ENCODE results near the gene HMCN1. TPM values are rescaled to one million over a fixed set of nuclear protein-coding genes. Genes with fewer than 3 reads are reported as not detected.

HMCN1 gene
- total RNA-seq, 3 donors from 2014 or later = 2.0 to 8.6 (median 3.4) TPM

- no peak for DNase-seq
- Histone ChIP-seq H3K9me3 (no peaks in the 10 kb centered on the region), H3K36me3 (ENCODE audit: low read depth) (no peaks in the 10 kb centered on the region), H3K4me3 (no peak overlapping the region), H3K4me1 (ENCODE audit: low read depth) (no peaks in the 10 kb centered on the region)
- intact Hi-C loops (cut with DNase I, micrococcal nuclease) = no loop called here
- no peak for TF ChIP-seq CTCF (IDR thresholded peaks at IDR 0.05)
- no peak for ATAC-seq
Measured at GRCh38 chr1:186191511-186191910, 457.3 kb downstream of the HMCN1 start.

GRCh38 chr1:186193224-186193623 lies 459.0 kb downstream of the HMCN1 start:
- ATAC-seq = no peak
- Histone ChIP-seq H3K4me3 (no peak overlapping the region), H3K4me1 (ENCODE audit: low read depth) (no peaks in the 10 kb centered on the region), H3K36me3 (ENCODE audit: low read depth) (no peaks in the 10 kb centered on the region), H3K9me3 (no peaks in the 10 kb centered on the region)
- TF ChIP-seq CTCF (IDR thresholded peaks at IDR 0.05) = no peak
- no peak for DNase-seq
- intact Hi-C loops (cut with DNase I, micrococcal nuclease) = no loop called here

GRCh38 chr1:186194107-186194756 lies 460.0 kb downstream of the HMCN1 start:
- TF ChIP-seq CTCF (IDR thresholded peaks at IDR 0.05) = no peak
- intact Hi-C loops (cut with DNase I, micrococcal nuclease) = no loop called here

DNA sequence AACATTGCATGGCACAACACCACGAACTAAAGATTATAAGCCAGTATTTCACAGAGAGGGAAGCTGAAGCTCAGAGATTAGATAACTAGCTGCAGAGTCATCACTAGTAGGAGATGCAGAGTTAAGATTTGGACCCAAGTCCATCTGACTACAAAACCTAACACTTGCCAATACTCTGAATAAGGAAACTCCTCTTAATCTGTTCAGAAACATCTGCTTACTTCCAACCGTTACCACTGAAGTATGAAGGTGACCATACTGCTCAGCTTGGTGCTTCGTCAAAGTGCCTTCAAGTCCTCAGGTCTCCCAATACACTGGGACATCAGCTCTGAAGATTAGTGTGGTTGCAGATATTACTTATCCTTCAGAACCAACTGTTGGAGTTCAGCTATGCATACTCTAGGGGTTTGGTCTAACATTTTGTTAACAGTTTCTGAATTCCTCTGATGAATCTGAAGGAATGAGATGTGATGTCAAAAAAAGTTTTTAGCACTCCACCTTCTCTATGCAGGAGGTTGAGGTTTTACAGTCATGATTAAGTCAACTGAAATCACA lies 461.3 kb downstream of the HMCN1 start:
- H3K4me1 ChIP-seq (ENCODE audit: low read depth) = no peaks in the 10 kb centered on the region
- ATAC-seq (no peak), DNase-seq (no peak)
- no peak overlapping the region for H3K4me3 ChIP-seq
- no peaks in the 10 kb centered on the region for H3K36me3 ChIP-seq (ENCODE audit: low read depth)
- no peak for TF ChIP-seq CTCF (IDR thresholded peaks at IDR 0.05)
- intact Hi-C loops (cut with DNase I, micrococcal nuclease) = no loop called here
- no peaks in the 10 kb centered on the region for H3K9me3 ChIP-seq

More at GRCh38 chr1:186194107-186194756, 460.0 kb downstream of the HMCN1 start:
- Histone ChIP-seq H3K4me3 (no peak overlapping the region), H3K36me3 (ENCODE audit: low read depth) (no peaks in the 10 kb centered on the region), H3K9me3 (no peaks in the 10 kb centered on the region), H3K4me1 (ENCODE audit: low read depth) (no peaks in the 10 kb centered on the region)
- ATAC-seq = no peak
- DNase-seq = no peak

GRCh38 chr1:186202271-186202764 lies 468.1 kb downstream of the HMCN1 start:
- Histone ChIP-seq H3K9me3 (no peaks in the 10 kb centered on the region), H3K4me1 (ENCODE audit: low read depth) (no peaks in the 10 kb centered on the region), H3K4me3 (no peak overlapping the region), H3K36me3 (ENCODE audit: low read depth) (no peaks in the 10 kb centered on the region)
- no peak for TF ChIP-seq CTCF (IDR thresholded peaks at IDR 0.05)
- no peak for ATAC-seq
- no peak for DNase-seq
- intact Hi-C loops (cut with DNase I, micrococcal nuclease) = no loop called here

Data from mucosa of descending colon (tissue), 3 donors.